Heart right ventricle (tissue), 16 donors: ENCODE measurements around the gene MUC5AC. TPM values are rescaled to one million over a fixed set of nuclear protein-coding genes. Genes with fewer than 3 reads are reported as not detected.

Source experiments
- ATAC-seq, 8 donors: fragments of 200-7000 bp; cut with Tn5 transposase; one replicate each; pipeline ENCODE4 v1.9.1; 2020; ENCODE audit warnings: mild to moderate bottlenecking in 8 of 8, moderate library complexity in 8 of 8, moderate number of reproducible peaks in 1 of 8
- DNase-seq, 2 donors: peaks; one replicate each; pipeline ENCODE4 v3.0.0-alpha.2; 2020
- H3K27ac ChIP-seq, 10 donors: fragments of 200-600 bp; sonication (generic) in 2 of 10; one replicate each; pipeline versions ENCODE4 v1.5.0 to v1.8.0; 2020 to 2022; ENCODE audit warnings: mild to moderate bottlenecking in 3 of 10
- H3K27me3 ChIP-seq, 7 donors: fragments of 200-600 bp; one replicate each; pipeline ENCODE4 v1.8.0; 2021 to 2022; ENCODE audit warnings: mild to moderate bottlenecking in 2 of 7
- H3K36me3 ChIP-seq, 9 donors: fragments of 200-600 bp; sonication (generic) in 1 of 9; one replicate each; pipeline versions ENCODE4 v1.5.0 to v1.8.0; 2020 to 2022; ENCODE audit warnings: mild to moderate bottlenecking in 2 of 9
- H3K4me1 ChIP-seq, 9 donors: fragments of 200-600 bp; sonication (generic) in 1 of 9; one replicate each; pipeline versions ENCODE4 v1.5.0 to v1.8.0; 2020 to 2022; ENCODE audit warnings: mild to moderate bottlenecking in 4 of 9
- H3K4me3 ChIP-seq, 10 donors: fragments of 200-600 bp; sonication (generic) in 2 of 10; one replicate each; pipeline versions ENCODE4 v1.5.0 to v1.8.0; 2020 to 2022; ENCODE audit warnings: mild to moderate bottlenecking in 7 of 10, moderate library complexity in 2 of 10
- H3K9me3 ChIP-seq, 11 donors: fragments of 200-600 bp in 10 of 11; sonication (generic) in 2 of 11; one replicate each; pipeline versions ENCODE4 v1.5.0 to v1.8.0; 2013 to 2022; ENCODE audit warnings: mild to moderate bottlenecking in 2 of 11, control low read depth in 1 of 11, moderate library complexity in 1 of 11
- WGBS, 2 donors: extraction: QIAGEN DNeasy Blood & Tissue Kit; methylation state at CpG; one replicate each; pipeline ENCODE4 v1.1.7; 2013; ENCODE audit warnings: inconsistent platforms in 1 of 2; 5-methylcytosine and 5-hydroxymethylcytosine counted together
- intact Hi-C, 10 donors: fragments of 100-400 bp; cut with DNase I; formaldehyde crosslinking; loops; one replicate each; pipeline versions ENCODE4 v1.11.1 to v1.14.2; 2022
- polyA plus RNA-seq, 2 donors: library from polyadenylated mRNA; stranded (reverse); fragments of 200-250 nt; gene quantifications; one replicate each; pipeline ENCODE4 v1.2.3, GENCODE V29; 2013
- total RNA-seq, 10 donors: library from RNA; stranded (reverse); fragmentation: NEBNext Ultra II Directional in 3 of 10; extraction: Animal tissue kit (Norgen Biotek cat#: 25700) in 3 of 10; gene quantifications; one replicate each; pipeline versions ENCODE4 v1.2.1 to v1.2.4, GENCODE V29; 2021 to 2023
- TF ChIP-seq, protein P1 (sequence below), 9 donors: fragments of 200-600 bp; sonication (generic) in 2 of 9; IDR thresholded peaks; one replicate each; pipeline versions ENCODE4 v1.5.0 to v1.8.0; 2021 to 2022; ENCODE audit warnings: antibody characterized with exemption in 9 of 9, mild to moderate bottlenecking in 5 of 9, moderate library complexity in 1 of 9
- donor health status: Arrhythmogenic right ventricular cardiomyopathy.
- donor health status: ischemic (EF 13 %, LVEDD 7.1; RV severe dilation, severe dysfunction).
- donor health status: healthy with polysubstance abuse.
- donor health status: DM: no; HTN: yes; CAD: no.
- donor health status: DM: no; HTN: no; CAD: no.
- donor health status: ischemic (EF 25% LVEDD 6.9; RV normal size, moderate dysfunction).
- donor health status: ischemic (EF 25% LVEDD 5.7; RV mildly dilated, moderate dysfunction).
- donor health status: healthy.
- donor health status: DM: yes; HTN: yes; CAD: no.
- donor health status: Ischemic cardiomyopathy.
- donor health status: ischemic (EF 35%, LVEDD 5.7; RV mildly dilated, moderate dysfunction).
- donor health status: nonischemic (EF 11% LVEDD 7.7; RV severe dilation, severe dysfunction).
- donor health status: DM: yes; HTN: yes; CAD: no.
- donor health status: PGD.
- donor health status: ischemic (EF 29% LVEDD 5.4; RV normal size, mild dysfunction).
- donor health status: nonischemic (EF 23%, LVEDD 6.1; RV moderate dilation, normal function).

MUC5AC gene
- total and polyA plus RNA-seq, 12 donors: not detected

DNA sequence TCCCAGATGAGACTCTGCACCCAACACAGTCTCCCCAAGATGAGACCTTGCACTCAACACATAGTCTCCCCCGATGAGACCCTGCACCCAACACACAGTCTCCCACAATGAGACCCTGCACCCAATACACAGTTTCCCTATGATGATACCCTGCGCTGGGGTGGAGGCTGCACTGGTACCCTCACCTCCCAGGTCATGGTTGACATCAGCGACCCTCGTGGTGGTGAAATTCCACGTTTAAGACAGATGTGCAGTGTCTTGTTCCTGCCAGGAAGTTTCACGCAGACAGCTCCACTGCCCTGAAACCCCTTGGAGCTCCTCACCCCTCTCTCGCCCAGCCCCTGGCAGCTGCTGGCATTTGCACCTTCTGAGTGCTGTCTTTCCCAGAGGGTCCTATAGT, 9.5 kb downstream of the MUC5AC start:
- intact Hi-C loops: no loop called here
- ATAC-seq (no peak), DNase-seq (no peak)
- H3K4me3 ChIP-seq: no peak overlapping the region
- TF ChIP-seq, protein P1, sequence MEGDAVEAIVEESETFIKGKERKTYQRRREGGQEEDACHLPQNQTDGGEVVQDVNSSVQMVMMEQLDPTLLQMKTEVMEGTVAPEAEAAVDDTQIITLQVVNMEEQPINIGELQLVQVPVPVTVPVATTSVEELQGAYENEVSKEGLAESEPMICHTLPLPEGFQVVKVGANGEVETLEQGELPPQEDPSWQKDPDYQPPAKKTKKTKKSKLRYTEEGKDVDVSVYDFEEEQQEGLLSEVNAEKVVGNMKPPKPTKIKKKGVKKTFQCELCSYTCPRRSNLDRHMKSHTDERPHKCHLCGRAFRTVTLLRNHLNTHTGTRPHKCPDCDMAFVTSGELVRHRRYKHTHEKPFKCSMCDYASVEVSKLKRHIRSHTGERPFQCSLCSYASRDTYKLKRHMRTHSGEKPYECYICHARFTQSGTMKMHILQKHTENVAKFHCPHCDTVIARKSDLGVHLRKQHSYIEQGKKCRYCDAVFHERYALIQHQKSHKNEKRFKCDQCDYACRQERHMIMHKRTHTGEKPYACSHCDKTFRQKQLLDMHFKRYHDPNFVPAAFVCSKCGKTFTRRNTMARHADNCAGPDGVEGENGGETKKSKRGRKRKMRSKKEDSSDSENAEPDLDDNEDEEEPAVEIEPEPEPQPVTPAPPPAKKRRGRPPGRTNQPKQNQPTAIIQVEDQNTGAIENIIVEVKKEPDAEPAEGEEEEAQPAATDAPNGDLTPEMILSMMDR (IDR thresholded peaks at IDR 0.05): no peak
- no peak overlapping the region for H3K27ac ChIP-seq
- peaks cover 0 to 10% (median 0%) of the 10 kb centered on the region in 7 donors for H3K27me3 ChIP-seq
- H3K9me3 ChIP-seq: peaks cover 0 to 4% (median 0%) of the 10 kb centered on the region in 11 donors
- no peaks in the 10 kb centered on the region for H3K36me3 ChIP-seq
- WGBS, 2 donors: 80 to 81% methylated on average over 7 of the region's 7 CpGs
- no peaks in the 10 kb centered on the region for H3K4me1 ChIP-seq

DNA sequence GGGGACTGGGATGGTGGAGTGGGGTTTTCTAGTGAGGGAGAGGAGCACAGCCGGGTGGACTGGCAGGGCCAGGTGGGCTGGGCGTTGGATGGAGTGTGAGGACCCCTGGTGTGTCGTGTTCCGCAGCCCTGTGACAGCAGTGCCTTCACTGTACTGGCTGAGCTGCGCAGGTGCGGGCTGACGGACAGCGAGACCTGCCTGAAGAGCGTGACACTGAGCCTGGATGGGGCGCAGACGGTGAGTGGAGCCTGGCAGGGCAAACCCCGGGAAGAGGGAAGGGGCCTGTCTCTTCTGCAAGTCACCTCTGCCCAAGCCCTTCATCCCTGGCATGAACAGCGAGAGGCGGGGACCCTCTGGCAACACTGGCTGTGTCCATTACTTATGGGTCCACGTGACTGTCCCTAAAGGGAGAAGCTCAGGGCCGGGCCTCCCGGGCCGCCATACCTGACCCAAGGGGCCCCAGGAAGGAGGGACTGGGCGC, 10.0 kb downstream of the MUC5AC start:
- Histone ChIP-seq H3K27ac (no peak overlapping the region), H3K36me3 (no peaks in the 10 kb centered on the region), H3K4me1 (no peaks in the 10 kb centered on the region), H3K4me3 (no peak overlapping the region), H3K9me3 (peaks cover 0 to 4% (median 0%) of the 10 kb centered on the region in 11 donors), H3K27me3 (peaks cover 0 to 6% (median 0%) of the 10 kb centered on the region in 7 donors)
- no peak for ATAC-seq
- TF ChIP-seq, protein P1 (IDR thresholded peaks at IDR 0.05): no peak
- no peak for DNase-seq
- WGBS, 2 donors: 80 to 86% methylated on average over 19 of the region's 19 CpGs
- intact Hi-C loops: no loop called here

DNA sequence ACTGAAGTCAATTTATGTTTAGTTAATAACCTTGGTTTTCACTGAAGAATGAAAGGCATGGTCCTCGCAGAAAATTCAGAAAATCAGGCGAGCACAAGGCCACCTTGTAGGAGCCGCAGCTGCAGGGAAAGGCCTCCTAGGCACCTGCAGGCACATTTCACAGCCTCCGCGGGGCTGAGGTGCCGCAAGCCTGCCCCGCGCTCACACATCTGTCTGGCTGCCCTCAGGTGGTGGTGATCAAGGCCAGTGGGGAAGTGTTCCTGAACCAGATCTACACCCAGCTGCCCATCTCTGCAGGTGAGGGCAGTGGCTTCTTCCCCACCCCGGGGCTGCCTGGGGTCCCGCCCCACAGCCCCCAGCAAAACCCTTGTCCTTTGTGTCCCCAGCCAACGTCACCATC, 10.5 kb downstream of the MUC5AC start:
- ATAC-seq: no peak
- no peaks in the 10 kb centered on the region for H3K36me3 ChIP-seq
- TF ChIP-seq, protein P1 (IDR thresholded peaks at IDR 0.05): no peak
- DNase-seq: no peak
- no peaks in the 10 kb centered on the region for H3K4me1 ChIP-seq
- peaks cover 0 to 4% (median 0%) of the 10 kb centered on the region in 11 donors for H3K9me3 ChIP-seq
- H3K27ac ChIP-seq: no peak overlapping the region
- peaks cover 0 to 4% (median 0%) of the 10 kb centered on the region in 7 donors for H3K27me3 ChIP-seq
- no peak overlapping the region for H3K4me3 ChIP-seq
- 91 to 92% methylated on average over 11 of the region's 11 CpGs for WGBS, 2 donors
- intact Hi-C loops: no loop called here

DNA sequence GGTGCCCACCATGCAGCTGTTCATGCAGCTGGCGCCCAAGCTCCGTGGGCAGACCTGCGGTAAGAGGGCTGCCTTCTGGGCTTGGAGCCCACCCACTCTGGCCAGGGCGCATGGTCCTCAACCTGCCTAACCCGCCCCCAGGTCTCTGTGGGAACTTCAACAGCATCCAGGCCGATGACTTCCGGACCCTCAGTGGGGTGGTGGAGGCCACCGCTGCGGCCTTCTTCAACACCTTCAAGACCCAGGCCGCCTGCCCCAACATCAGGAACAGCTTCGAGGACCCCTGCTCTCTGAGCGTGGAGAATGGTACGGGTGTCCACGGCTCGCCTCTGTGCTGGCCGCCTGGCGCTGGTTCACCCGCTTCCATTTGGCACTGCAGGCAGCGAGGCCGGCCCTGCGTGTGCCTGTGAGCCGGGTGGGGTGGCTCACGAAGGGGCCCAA, 11.0 kb downstream of the MUC5AC start:
- no peak for ATAC-seq
- H3K27ac ChIP-seq: no peak overlapping the region
- intact Hi-C loops: no loop called here
- peaks cover 0 to 4% (median 0%) of the 10 kb centered on the region in 7 donors for H3K27me3 ChIP-seq
- DNase-seq: no peak
- H3K4me3 ChIP-seq: no peak overlapping the region
- H3K9me3 ChIP-seq: peaks cover 0 to 4% (median 0%) of the 10 kb centered on the region in 11 donors
- 91 to 92% methylated on average over 23 of the region's 23 CpGs for WGBS, 2 donors
- TF ChIP-seq, protein P1 (IDR thresholded peaks at IDR 0.05): no peak
- no peaks in the 10 kb centered on the region for H3K4me1 ChIP-seq
- H3K36me3 ChIP-seq: no peaks in the 10 kb centered on the region
